A549 (cell line): ENCODE results near the gene SMIM31. TPM values are rescaled to one million over a fixed set of nuclear protein-coding genes. Genes with fewer than 3 reads are reported as not detected.

Experiments
- ATAC-seq, 2 experiments: fragments of 200-7000 bp in 1 of 2; fragments of >200 bp in 1 of 2; cut with Nextera tagmentation in 1 of 2; cut with Tn5 transposase in 1 of 2; 3 replicates each; pipeline versions ENCODE4 v1.8.0 to v1.9.1; 2018 to 2020; ENCODE audit warnings: mild to moderate bottlenecking in 1 of 2, moderate library complexity in 1 of 2
- CTCF ChIA-PET: fragments of 300-600 bp; sonication (Branson Sonifier 250); formaldehyde crosslinking; extraction: SDS; loops from one replicate; lab custom pipeline; 2021; ENCODE audit warnings: antibody characterized with exemption, inconsistent platforms; lab: Yijun Ruan, JAX
- POLR2A ChIA-PET: fragments of 350-600 bp; formaldehyde crosslinking; extraction: SDS; loops from one replicate; lab custom pipeline; 2021; ENCODE audit warnings: antibody characterized with exemption, inconsistent platforms; lab: Yijun Ruan, JAX
- DNase-seq, 2 experiments: peaks; one replicate each; pipeline versions ENCODE4 v3.0.0 to v3.0.0-alpha.2; 2011 to 2016; ENCODE audit warnings: low read depth in 1 of 2, low spot score in 1 of 2
- FAIRE-seq: peaks from 2 replicates; lab custom pipeline; 2011; peaks lifted over from hg19 to GRCh38; lab: Jason Lieb, UNC
- H3K27ac ChIP-seq, 2 experiments: fragments of >200 bp; sonication (Bioruptor Twin); formaldehyde crosslinking; 3 replicates each; pipeline ENCODE4 v1.5.1; 2016 to 2017
- H3K4me1 ChIP-seq: fragments of >200 bp; sonication (Bioruptor Twin); formaldehyde crosslinking; 3 replicates; pipeline ENCODE4 v1.6.1; 2016
- H3K4me2 ChIP-seq: fragments of >200 bp; sonication (Bioruptor Twin); formaldehyde crosslinking; 3 replicates; pipeline ENCODE4 v1.6.1; 2016
- H3K4me3 ChIP-seq: fragments of >200 bp; sonication (Bioruptor Twin); formaldehyde crosslinking; 3 replicates; pipeline ENCODE4 v1.5.1; 2016
- H3K9me3 ChIP-seq: fragments of >200 bp; sonication (Bioruptor Twin); formaldehyde crosslinking; 3 replicates; pipeline ENCODE4 v1.6.1; 2016
- ATOH8 ChIP-seq: fragments of 250-450 bp; sonication (Bioruptor Pico); IDR thresholded peaks from 2 replicates; pipeline ENCODE4 v1.5.0; 2020; ENCODE audit warnings: low read depth, mild to moderate bottlenecking, moderate library complexity
- EHF ChIP-seq: fragments of 250-450 bp; sonication (Bioruptor Pico); IDR thresholded peaks from 2 replicates; pipeline ENCODE4 v1.5.0; 2020; ENCODE audit warnings: mild to moderate bottlenecking
- ELK1 ChIP-seq: fragments of 150-350 bp; IDR thresholded peaks from 2 replicates; pipeline ENCODE4 v1.6.1; 2014; ENCODE audit warnings: low read depth, mild to moderate bottlenecking, low read length
- FOSB ChIP-seq: fragments of 250-450 bp; sonication (Bioruptor Pico); IDR thresholded peaks from 2 replicates; pipeline ENCODE4 v1.5.0; 2020; ENCODE audit warnings: mild to moderate bottlenecking, moderate library complexity
- HDAC2 ChIP-seq: fragments of 200-600 bp; sonication (generic); IDR thresholded peaks from 2 replicates; pipeline ENCODE4 v1.6.1; 2016
- HES2 ChIP-seq: fragments of >200 bp; sonication (Bioruptor Twin); formaldehyde crosslinking; IDR thresholded peaks from 2 replicates; pipeline ENCODE4 v1.6.1; 2016
- HEYL ChIP-seq: fragments of 250-450 bp; sonication (Bioruptor Pico); IDR thresholded peaks from 2 replicates; pipeline ENCODE4 v1.8.0; 2021; ENCODE audit warnings: mild to moderate bottlenecking, moderate library complexity
- HMGXB4 ChIP-seq: fragments of 250-450 bp; sonication (Bioruptor Pico); IDR thresholded peaks from 2 replicates; pipeline ENCODE4 v1.5.0; 2021; ENCODE audit warnings: mild to moderate bottlenecking, moderate library complexity, borderline replicate concordance
- JUNB ChIP-seq: fragments of >200 bp; sonication (Bioruptor Twin); formaldehyde crosslinking; IDR thresholded peaks from 2 replicates; pipeline ENCODE4 v1.6.1; 2016
- MYC ChIP-seq: IDR thresholded peaks from 2 replicates; pipeline ENCODE4 v1.6.1; 2012; ENCODE audit warnings: mild to moderate bottlenecking, inconsistent platforms, low read length, improper control_type of control experiment, borderline replicate concordance
- NPAS2 ChIP-seq: fragments of 250-450 bp; sonication (Bioruptor Pico); IDR thresholded peaks from 2 replicates; pipeline ENCODE4 v1.8.0; 2022; ENCODE audit warnings: mild to moderate bottlenecking, moderate library complexity, borderline replicate concordance
- PHF8 ChIP-seq: fragments of 200-600 bp; sonication (generic); IDR thresholded peaks from 2 replicates; pipeline ENCODE4 v1.6.1; 2016; ENCODE audit warnings: low read depth, mild to moderate bottlenecking, antibody characterized with exemption, moderate library complexity, borderline replicate concordance
- RARB ChIP-seq: fragments of 250-450 bp; sonication (Bioruptor Pico); IDR thresholded peaks from 2 replicates; pipeline ENCODE4 v1.8.0; 2021; ENCODE audit warnings: mild to moderate bottlenecking, moderate library complexity
- REST ChIP-seq: fragments of 200-600 bp; sonication (generic); IDR thresholded peaks from 2 replicates; pipeline ENCODE4 v1.6.1; 2016; ENCODE audit warnings: antibody characterized with exemption, mild to moderate bottlenecking, moderate library complexity
- RNF2 ChIP-seq: fragments of 200-600 bp; sonication (generic); IDR thresholded peaks from 2 replicates; pipeline ENCODE4 v1.6.1; 2016; ENCODE audit warnings: low read depth, mild to moderate bottlenecking, antibody characterized with exemption, moderate library complexity, borderline replicate concordance
- SMC3 ChIP-seq: fragments of >200 bp; sonication (Bioruptor Twin); formaldehyde crosslinking; IDR thresholded peaks from 3 replicates; pipeline ENCODE4 v1.6.1; 2018; ENCODE audit warnings: inconsistent platforms
- TP53 ChIP-seq: fragments of 250-450 bp; sonication (Bioruptor Pico); IDR thresholded peaks from 2 replicates; pipeline ENCODE4 v1.5.0; 2021; ENCODE audit warnings: mild to moderate bottlenecking, moderate library complexity
- WGBS: methylation state at CpG from one replicate; pipeline ENCODE4 v1.1.6; 2017; ENCODE audit errors: missing lambda C conversion rate; 5-methylcytosine and 5-hydroxymethylcytosine counted together
- polyA plus RNA-seq, 4 experiments: library from polyadenylated mRNA; depleted of rRNA in 3 of 4; stranded (reverse); fragments of >200 nt; fragmentation: RNase III in 1 of 4; extraction: RNeasy Plus Mini Kit Qiagen cat#74134 plus additional on column Dnase treatment in 1 of 4; gene quantifications; 2 replicates in 3 of 4; 3 replicates in 1 of 4; pipeline ENCODE4 v1.2.3, GENCODE V29; 2011 to 2017

Gene SMIM31
- polyA plus RNA-seq, 2 of the 4 experiments (the other 2 are of a cell fraction) = 0.39 TPM; not detected in 1

GRCh38 chr4:164716901-164717300 lies 37.0 kb upstream of the SMIM31 start:
- WGBS = 14% methylated on average over 3 of the region's 3 CpGs
- Histone ChIP-seq H3K4me1 (no peaks in the 10 kb centered on the region), H3K27ac (no peak overlapping the region), H3K9me3 (no peaks in the 10 kb centered on the region), H3K4me2 (no peak overlapping the region), H3K4me3 (no peak overlapping the region)
- TF ChIP-seq TP53 (CRISPR knock-in tag) = no peak
- no peak for TF ChIP-seq HES2
- no peak for TF ChIP-seq PHF8
- TF ChIP-seq HMGXB4 = no peak
- no peak for TF ChIP-seq SMC3
- no peak for TF ChIP-seq JUNB
- TF ChIP-seq NPAS2 (CRISPR knock-in tag) = no peak
- POLR2A ChIA-PET = no interaction called here
- peak; percentile 50 to 68; a peak in 3 of 6 replicates for ATAC-seq
- FAIRE-seq = no peak
- peak in 1 of 2 experiments; percentile 14 for DNase-seq
- CTCF ChIA-PET = no interaction called here

- DNase-seq = no peak
- no peak for TF ChIP-seq REST
- no peak for TF ChIP-seq ATOH8
- TF ChIP-seq MYC = no peak
- no peak for TF ChIP-seq HDAC2
- no peak for TF ChIP-seq RARB (CRISPR knock-in tag)
- no peak for TF ChIP-seq FOSB (CRISPR knock-in tag)
- TF ChIP-seq RNF2 = no peak
- no peak for TF ChIP-seq HMGXB4
- no peak for TF ChIP-seq EHF (CRISPR knock-in tag)
- TF ChIP-seq HEYL (CRISPR knock-in tag) = no peak
- TF ChIP-seq ELK1 = no peak
- Histone ChIP-seq H3K4me3 (no peak overlapping the region), H3K27ac (no peak overlapping the region), H3K4me2 (no peak overlapping the region), H3K9me3 (no peaks in the 10 kb centered on the region), H3K4me1 (no peaks in the 10 kb centered on the region)
- FAIRE-seq = no peak
- CTCF ChIA-PET = interaction anchor here (1.6 kb wide), 1 partner anchor 18 kb away, joined by 3 read pairs; no protein-coding TSS in a partner anchor
- no peak for ATAC-seq
- POLR2A ChIA-PET = no interaction called here
- WGBS = 5% methylated on average over 2 of the region's 2 CpGs
These were observed 35.1 kb upstream of the SMIM31 start for GRCh38 chr4:164718827-164719226.
